NCI-H510A (cell line): Measurements from ENCODE around the gene KDM4C.
"Not testable (repeated sequence)": the region's sequence is repeated elsewhere in the genome, so short reads cannot be mapped to it uniquely, and the experiment has no call there.

Experiments
- DNase-seq: peaks from one replicate; lab custom pipeline; 2025; lab: John Stamatoyannopoulos, UW

KDM4C gene

DNA sequence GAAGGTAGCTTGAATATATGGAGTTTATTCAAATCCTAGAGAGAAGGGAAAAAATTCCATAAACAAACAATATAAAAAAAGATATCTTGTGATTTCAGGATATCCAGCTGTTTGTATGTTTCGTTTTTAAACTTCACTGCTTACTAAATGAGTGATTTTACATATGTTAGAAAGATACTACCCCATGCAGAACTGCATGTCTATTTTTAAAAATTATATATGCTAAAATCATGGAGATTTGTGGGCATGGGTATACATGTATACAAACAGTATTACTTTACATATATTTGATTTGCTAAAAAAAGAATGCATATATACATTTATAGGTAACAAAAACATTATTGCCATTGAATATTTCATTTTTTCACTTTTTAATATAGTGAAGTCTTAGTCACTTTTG lies 178.3 kb downstream of the KDM4C start:
- no peak for DNase-seq

DNA sequence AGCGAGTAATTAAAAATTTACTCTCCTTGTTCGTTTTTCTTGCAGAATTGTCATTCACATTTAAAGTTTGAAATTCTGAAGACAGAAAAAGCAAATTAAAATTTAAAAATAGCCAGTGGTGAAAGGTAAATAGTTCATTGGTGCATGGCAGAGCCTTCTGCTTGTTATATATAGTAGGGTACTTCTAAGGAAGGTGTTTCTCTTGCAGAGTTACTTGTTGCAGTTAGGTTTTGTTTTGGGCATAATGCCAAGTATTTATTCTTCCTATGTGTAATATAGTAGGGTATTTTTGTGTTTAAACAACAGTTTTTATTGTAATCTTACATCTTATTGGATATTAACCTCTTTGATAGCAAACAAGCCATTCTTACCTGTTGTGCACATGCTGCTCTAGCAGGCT lies 179.4 kb downstream of the KDM4C start:
- DNase-seq = no peak

DNA sequence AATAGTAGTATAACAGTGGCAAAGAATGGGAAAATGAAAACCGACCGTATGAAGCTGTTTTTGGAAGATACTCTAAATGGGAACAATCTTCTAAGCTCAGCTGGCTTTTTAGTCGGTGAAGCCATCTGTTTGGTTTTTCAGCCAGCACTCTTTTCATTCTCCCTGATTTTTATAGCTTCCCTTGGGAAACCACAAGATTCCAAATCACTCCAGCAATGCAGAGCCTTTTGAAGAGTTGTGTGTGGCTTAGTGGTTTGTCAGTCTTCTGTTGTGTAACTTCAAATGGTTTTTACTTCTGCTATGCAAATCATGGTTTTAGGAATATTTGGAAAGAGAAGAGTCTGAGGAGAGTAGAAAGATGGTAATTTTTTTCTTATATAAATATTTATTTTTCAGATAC lies 180.7 kb downstream of the KDM4C start:
- DNase-seq = no peak

DNA sequence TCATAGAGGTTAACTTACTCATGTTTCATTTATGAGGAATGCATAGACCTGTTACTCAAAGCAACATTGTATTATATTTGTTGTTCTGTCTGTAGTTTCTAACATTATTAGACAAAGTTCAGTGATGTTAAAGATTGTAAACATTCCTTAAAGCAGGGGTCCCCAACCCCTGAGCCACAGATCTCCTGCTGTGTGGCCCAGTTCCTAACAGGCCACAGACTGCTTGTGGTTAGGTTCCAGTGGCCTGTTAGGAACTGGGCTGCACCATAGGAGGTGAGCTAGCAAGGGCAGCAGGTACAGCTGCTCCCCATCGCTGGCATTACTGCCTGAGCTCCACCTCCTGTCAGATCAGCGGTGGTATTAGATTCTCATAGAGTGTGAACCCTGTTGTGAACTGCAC lies 181.1 kb downstream of the KDM4C start:
- no peak for DNase-seq

DNA sequence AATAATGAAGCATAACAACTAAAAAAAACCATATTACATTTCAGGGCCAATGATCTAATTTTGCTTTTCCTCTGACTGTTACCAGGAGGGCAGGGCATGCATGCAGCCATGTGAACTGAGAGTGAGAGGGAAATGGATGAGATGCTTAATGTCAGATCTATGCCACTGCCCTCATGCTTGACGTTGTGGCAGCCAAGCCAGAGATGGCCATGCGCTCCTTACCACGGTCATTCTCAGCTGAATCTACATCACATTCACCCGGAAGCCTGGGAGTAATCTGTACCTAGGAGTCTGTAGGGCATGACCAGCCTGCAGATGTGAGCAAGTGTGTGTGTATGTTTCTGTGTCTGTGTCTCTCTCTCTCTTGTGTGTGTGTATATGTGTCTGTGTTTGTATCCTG lies 183.7 kb downstream of the KDM4C start:
- DNase-seq = no peak

DNA sequence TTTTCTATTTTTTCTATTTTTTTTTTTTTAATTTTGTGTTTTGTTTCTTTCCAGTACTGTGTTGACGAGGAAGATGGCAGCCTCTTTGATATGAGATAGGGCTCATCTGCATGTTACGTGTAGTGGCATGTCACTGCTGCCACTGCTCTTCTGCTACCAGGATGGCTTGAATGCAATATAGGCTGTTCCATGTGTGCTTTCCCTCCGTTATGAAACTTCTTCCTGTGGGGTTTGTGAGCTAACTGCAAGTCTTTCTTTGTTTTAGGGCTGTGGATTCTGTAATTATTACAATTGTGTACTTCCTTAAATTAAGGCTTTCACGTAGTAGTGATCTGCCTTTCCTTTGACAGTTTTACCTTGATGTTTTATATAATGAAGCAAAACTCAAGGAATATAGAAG lies 184.6 kb downstream of the KDM4C start:
- no peak for DNase-seq

DNA sequence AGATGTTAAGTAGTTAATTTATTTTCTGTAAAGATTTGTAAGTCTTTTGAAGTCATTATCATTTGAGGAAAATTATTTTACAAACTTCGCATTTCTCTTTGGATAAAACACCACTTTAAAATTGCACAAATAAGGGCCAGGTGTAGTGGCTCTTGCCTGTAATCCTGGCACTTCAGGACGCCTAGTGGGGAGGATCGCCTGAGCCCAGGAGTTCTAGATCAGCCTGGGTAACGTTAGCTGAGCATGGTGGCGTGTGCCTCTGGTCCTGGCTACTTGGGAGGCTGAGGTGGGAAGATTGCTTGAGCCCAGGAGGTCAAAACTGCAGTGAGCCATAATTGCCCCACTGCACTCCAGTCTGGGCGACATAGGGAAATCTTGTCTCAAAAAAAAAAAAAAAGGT lies 185.5 kb downstream of the KDM4C start:
- DNase-seq = no peak

DNA sequence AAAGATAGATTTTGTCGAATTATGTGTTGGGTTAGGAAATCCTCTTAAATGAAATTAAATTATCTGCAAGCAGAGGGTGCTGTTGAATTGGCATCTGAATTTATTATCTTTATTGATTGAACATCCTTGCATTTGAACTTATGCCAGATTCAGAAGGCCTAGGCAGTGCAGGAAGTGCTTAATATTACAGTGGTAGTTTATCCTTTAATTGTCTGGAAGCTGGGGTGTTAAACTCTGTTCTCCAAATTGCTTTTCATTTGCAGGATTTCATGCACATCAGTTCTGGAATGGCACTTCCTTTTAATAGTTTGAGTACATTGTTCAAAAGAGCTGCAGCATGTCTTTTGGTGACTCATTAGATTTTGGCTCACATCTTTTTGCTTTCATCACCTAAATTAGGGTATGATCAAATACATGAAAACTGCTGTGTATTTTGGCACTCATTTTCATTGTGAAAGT lies 186.3 kb downstream of the KDM4C start:
- DNase-seq = no peak

DNA sequence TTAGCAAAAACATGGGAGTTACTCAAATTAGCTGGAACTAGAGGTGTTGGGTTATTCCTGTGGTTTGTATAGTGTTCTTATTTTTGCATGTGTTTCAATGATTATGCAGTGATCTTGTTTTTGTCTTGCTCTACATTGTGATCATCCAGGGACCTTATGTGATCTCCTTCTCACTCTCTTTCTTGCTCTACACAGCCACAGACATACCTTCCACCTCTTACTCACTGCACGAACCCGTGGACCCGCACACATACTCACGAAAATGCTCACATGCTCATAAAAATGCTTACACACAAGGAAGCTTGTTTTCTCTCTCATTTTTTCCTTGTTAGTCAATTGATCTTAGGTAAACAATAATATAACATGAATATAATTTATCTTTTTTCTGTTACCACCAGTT lies 187.1 kb downstream of the KDM4C start:
- no peak for DNase-seq

DNA sequence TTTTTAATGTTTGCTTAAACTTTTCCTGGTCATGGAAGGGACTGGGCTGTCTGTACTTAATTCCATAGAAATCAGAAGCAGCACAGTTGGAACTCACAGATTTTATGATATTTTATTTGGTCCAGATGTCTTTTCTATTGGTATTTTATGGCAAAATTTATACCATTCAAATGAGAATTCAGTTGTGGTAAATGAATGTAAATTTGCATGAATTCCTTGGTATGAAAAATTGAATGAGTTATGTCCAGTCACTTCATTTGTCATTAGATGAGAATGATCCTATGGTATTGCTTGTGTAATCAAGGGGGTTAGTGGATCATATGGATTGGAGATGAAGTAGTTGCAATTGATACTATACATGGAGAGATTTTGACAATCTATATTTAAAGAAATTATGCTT lies 188.0 kb downstream of the KDM4C start:
- no peak for DNase-seq

DNA sequence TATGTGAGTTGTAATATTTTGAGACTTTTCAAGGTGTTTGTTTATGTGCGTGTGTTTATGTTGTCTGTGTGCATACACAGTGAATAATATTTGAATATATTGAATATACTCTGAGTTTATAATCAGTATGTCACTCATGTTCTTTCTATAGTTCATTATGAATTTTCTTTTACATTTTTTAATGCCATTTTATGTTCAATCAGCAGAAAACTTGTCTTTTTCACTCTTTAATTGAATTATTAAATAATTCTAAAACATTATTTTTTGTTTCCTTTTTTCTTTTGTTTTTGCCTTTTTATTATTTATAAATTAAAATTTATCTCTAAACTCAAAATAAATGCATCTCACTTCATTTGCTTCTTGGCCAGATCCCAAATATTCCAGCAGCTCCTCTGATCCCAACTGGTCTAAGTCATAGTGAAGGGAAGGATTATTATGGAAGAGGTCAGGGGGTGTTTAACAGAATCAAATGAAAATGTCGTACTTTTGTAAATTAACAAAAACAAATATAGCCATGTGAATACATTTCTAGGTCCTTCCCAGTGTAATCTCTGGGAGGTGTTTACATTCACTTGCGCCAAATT lies 188.9 kb downstream of the KDM4C start:
- DNase-seq = no peak

DNA sequence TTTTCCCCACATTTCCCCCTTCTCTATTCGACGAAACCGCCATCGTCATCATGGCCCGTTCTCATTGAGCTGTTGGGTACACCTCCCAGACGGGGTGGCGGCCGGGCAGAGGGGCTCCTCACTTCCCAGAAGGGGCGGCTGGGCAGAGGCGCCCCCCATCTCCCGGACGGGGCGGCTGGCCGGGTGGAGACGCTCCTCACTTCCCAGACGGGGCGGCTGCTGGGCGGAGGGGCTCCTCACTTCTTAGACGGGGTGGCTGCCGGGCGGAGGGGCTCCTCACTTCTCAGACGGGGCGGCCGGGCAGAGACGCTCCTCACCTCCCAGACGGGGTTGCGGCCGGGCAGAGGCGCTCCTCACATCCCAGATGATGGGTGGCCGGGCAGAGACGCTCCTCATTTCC lies 191.1 kb downstream of the KDM4C start:
- DNase-seq = not testable (repeated sequence)

DNA sequence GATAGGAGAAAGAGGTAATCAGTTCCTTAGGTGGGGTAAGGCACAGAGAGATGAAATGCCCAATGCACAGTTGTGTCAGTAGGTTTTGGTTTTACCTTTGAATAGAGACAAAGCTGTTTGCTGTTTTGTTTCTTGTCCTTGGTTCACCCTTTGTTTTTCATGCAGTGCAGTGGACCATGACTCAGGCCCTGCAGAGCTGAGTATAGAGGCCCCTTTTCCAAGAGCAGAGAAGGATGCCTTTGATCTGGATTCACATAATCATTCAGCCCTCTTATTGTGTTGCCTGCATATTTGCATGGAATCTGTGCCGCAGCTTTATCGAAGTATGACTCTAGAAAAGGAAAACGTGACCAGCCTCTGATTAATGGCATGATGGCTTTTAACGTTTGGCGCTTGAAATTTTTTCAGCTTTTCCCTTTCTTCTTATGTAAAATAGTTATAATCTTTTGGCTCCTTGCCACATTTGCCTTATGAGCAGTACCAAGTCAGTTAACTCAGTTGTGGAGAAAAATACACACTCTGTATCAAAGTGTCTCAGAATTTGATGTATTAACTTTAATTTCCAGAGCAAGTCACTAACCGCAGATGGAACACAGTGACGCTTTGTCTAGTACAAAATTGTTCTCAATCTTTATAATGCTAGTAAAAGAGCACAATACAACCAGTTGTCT lies 197.6 kb downstream of the KDM4C start:
- no peak for DNase-seq

DNA sequence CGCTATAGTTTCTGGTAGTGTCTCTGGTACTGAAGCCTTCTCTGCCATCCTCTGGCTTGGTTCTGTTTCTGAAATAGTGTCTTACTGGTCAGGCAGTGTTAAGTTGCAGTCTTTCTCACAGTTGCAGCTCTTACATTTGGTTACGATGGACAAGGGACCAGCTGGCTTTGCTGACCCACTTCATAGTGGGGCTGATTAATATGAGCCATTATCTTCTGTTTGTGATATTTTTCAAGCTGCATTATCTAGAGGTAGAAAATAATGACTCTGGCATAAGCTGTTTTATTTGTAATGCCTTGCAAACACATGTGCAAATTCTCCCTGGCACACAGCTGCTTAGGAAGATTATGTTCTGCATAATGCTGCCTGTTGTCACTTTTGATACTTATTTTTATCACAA lies 199.1 kb downstream of the KDM4C start:
- no peak for DNase-seq

DNA sequence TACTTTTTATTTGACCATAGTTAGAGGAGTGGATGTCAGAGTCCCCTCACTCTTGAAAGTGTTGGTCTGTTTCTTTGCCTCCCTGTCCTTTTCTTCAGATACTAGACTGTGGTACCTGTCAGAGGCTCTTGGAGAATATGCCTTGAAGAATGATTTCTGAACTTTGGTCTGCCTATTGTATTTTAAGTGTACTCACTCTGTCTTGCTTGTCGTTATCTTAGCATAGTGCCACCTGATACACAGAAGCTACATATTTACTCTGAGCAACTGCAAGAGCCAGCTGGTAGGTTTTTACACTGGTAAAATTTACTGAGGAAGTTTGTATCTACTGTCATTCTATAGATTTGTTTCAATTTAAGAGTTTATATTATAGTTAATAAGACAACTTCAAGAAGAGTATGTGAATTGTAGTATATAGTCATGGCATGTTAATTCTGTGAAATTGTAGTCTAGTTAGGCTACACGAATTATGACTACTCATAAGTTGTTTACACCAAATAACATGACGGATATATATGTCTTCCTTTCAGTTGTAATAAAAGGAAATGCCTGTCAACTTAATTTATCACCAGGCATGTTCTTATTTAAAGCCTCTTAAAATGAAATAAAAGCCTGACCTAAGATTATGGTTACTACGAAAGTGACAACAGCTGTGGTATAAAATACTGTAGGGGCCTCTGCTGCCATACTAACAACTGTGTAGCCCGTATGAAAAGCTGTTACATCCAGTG lies 201.7 kb downstream of the KDM4C start:
- no peak for DNase-seq

DNA sequence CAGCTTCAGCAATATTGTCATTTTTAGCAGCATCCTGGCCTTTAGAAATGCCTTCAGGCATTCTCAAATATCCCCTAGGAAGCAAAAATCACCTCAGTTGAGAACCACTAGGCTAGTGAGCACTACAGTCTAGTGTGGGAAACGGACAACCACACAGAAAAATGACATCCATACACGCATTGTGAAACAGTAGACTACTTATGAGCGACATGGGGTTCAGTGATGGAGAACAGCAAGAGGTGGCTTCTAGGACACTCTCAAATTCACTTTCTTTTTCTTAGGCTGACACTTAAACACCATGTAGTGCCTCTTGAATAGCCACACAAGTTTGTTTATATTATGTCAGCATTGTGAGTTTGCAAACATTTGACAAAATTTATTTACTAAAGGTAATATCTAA lies 203.0 kb downstream of the KDM4C start:
- DNase-seq = no peak

DNA sequence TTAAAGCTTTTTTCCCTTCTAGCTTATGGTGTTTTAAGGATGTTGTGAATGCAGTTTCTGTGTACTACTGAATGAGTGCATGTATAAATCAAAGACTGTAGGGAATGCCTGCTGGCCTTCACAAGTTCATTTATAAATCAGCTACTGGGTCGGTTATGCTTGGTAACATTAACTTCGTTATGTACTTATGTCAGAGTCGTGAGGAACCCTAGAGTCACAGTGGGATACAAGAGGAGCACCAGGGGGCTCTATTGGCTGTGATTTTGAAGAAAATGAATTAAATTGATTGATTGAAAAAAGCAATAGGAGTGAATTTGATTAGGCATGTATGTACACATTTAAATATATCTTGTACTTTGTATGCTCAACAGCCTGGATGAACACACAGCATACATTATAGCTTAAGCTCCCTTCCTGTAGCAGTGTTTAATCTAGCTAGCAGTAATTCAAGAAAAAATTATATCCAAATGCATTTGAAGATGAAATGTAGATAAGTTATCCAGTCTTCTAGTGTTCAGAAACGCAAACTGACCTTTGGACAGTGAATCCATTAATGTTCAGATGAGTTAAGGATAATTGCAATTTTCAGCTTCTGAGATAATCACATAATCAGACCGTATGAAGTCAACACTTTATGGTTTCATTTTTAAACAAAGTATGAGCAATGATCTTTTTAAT lies 204.2 kb downstream of the KDM4C start:
- DNase-seq = no peak

DNA sequence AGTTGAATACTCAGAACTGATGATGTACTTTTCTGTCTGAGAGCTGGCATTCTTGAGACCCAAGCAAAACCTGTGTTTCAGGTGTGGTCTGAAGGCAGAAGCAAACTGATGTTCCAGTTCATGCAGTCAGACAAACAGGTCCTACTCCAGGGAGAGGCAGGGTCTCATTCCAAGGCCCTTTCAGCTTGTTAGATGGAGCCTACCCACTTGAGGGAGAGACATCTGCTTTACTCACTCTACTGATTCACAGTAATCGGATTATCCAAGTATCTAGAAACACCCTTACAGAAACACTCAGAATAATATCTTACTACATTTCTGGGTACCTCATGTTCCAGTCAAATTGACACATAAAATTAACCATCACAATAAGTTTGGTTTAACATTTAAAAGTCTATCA lies 207.8 kb downstream of the KDM4C start:
- DNase-seq = no peak

DNA sequence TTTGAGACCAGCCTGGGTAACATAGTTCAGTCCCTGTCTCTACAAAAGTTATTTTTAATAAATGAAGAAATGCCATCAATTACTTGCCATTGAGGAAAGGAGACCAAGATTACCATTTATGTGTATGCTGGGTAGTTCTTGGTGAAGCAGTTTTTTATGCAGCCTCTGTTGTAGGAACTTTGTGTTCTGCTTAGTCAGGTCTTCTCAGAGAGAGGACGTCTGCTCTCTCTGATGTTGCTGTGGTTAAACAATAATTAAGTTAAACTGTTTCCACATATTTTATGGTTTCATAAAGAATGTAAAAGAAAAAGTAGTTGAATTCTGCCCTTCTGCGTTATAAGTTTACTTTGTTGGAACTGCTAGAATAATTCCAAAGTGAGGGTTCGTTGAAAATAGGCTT lies 210.5 kb downstream of the KDM4C start:
- no peak for DNase-seq

DNA sequence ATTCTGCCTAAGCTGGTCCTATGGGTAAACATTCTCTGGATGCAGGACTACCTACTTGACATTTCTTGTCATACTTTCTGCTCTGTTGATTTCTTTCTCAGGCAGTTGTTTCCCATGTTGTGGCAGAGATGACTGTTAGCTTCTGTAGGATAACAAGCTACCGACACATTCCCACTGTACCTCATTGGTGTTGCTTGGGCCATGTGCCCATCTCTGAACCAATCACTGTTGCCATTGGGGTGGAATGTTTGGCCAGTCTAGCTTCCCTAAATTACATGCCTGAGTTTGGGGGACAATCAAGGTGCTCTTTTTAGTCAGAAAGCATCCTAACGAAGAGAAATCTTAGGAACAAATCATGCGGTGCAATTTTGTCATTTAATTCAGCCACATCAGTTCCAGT lies 212.0 kb downstream of the KDM4C start:
- no peak for DNase-seq

DNA sequence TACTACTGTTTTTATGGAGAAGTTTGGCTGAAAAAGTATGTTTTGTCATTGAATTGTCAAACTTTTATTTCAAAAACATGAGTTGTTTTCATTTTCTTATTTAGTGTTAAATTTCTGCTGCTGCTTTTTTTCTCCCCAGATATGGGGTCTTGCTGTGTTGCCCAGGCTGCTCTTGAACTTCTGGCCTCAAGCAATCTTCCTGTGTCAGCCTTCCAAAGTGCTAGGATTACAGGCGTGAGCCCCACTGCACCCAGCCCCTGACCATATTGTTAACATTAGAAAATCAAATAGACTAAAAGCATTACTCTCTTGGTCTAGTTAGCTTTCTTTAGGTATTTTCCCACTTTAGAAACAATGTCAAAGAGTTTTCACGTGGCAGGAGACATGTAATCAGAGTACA lies 215.3 kb downstream of the KDM4C start:
- no peak for DNase-seq

DNA sequence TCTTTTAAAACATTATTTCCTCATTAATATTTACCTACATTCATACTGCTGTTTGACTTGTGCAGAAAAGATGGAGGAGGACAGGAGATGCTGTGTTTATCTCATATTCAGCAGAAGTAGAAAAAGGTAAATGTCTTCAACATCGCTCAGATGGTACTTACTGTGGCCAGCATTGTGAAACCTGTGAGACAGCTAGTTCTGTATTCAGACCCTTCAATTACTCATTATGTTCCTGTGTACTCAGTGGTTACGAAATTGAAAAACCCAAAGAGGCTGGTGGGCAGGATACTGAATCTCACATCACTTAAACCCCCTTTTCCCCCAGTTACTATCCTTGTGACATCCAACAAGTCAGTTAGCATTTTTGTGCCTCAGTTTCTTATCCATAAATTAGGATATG lies 216.0 kb downstream of the KDM4C start:
- no peak for DNase-seq

DNA sequence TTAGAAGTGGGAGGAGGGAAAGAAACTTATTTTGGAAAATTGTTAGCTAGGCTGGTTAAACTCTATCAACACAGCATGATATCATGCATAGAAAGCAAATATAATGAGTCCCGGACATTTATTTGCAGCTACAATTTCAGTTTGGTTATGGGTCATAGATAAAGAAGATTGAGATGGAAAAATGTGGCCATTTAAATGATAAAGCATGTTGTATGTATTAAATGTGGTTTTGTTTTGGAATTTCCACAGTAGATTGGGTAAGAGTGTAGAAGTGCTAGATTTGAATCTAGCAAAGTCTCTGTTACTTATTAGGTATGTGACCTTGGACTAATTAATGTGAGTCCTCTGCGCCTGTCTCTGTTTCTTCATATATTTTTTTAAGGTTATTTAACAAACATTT lies 217.4 kb downstream of the KDM4C start:
- DNase-seq = no peak
